ENCODE measurements around the gene GJD4.

Gene GJD4

DNA sequence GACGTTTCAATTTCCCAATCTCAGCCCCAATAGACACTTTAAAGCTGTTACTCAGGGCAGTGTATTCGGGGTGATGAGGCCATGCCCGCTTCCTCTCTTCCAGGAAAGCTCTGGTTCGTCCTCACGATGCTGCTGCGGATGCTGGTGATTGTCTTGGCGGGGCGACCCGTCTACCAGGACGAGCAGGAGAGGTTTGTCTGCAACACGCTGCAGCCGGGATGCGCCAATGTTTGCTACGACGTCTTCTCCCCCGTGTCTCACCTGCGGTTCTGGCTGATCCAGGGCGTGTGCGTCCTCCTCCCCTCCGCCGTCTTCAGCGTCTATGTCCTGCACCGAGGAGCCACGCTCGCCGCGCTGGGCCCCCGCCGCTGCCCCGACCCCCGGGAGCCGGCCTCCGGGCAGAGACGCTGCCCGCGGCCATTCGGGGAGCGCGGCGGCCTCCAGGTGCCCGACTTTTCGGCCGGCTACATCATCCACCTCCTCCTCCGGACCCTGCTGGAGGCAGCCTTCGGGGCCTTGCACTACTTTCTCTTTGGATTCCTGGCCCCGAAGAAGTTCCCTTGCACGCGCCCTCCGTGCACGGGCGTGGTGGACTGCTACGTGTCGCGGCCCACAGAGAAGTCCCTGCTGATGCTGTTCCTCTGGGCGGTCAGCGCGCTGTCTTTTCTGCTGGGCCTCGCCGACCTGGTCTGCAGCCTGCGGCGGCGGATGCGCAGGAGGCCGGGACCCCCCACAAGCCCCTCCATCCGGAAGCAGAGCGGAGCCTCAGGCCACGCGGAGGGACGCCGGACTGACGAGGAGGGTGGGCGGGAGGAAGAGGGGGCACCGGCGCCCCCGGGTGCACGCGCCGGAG lies 2.6 kb downstream of the GJD4 start:
- no peaks in the 10 kb centered on the region for H3K9me3 ChIP-seq (ENCODE audit: control insufficient read depth, low read length)
- H3K9ac ChIP-seq (ENCODE audit: low read length), result no peak overlapping the region
- peaks cover 23% of the 10 kb centered on the region for H3K27me3 ChIP-seq (ENCODE audit: control insufficient read depth, insufficient read depth, low read length)
- H3K4me1 ChIP-seq (ENCODE audit: control insufficient read depth, insufficient read depth, low read length), result no peaks in the 10 kb centered on the region
- no peaks in the 10 kb centered on the region for H3K36me3 ChIP-seq (ENCODE audit: control insufficient read depth, insufficient read depth, low read length)
- H3K4me3 ChIP-seq (ENCODE audit: low read length), result no peak overlapping the region

GRCh38 chr10:35608328-35608672 lies 3.2 kb downstream of the GJD4 start:
- Histone ChIP-seq H3K27me3 (ENCODE audit: control insufficient read depth, insufficient read depth, low read length) (peaks cover 23% of the 10 kb centered on the region), H3K9me3 (ENCODE audit: control insufficient read depth, low read length) (no peaks in the 10 kb centered on the region), H3K4me3 (ENCODE audit: low read length) (no peak overlapping the region), H3K4me1 (ENCODE audit: control insufficient read depth, insufficient read depth, low read length) (no peaks in the 10 kb centered on the region), H3K36me3 (ENCODE audit: control insufficient read depth, insufficient read depth, low read length) (no peaks in the 10 kb centered on the region), H3K9ac (ENCODE audit: low read length) (no peak overlapping the region)

GRCh38 chr10:35611750-35612149 lies 6.6 kb downstream of the GJD4 start:
- H3K27me3 ChIP-seq (ENCODE audit: control insufficient read depth, insufficient read depth, low read length), result peaks cover 23% of the 10 kb centered on the region
- no peaks in the 10 kb centered on the region for H3K36me3 ChIP-seq (ENCODE audit: control insufficient read depth, insufficient read depth, low read length)
- H3K4me3 ChIP-seq (ENCODE audit: low read length), result no peak overlapping the region
- H3K4me1 ChIP-seq (ENCODE audit: control insufficient read depth, insufficient read depth, low read length), result no peaks in the 10 kb centered on the region
- no peak overlapping the region for H3K9ac ChIP-seq (ENCODE audit: low read length)
- no peaks in the 10 kb centered on the region for H3K9me3 ChIP-seq (ENCODE audit: control insufficient read depth, low read length)

GRCh38 chr10:35612385-35613106 lies 7.4 kb downstream of the GJD4 start:
- H3K9me3 ChIP-seq (ENCODE audit: control insufficient read depth, low read length), result no peaks in the 10 kb centered on the region
- peaks cover 17% of the 10 kb centered on the region for H3K27me3 ChIP-seq (ENCODE audit: control insufficient read depth, insufficient read depth, low read length)
- no peaks in the 10 kb centered on the region for H3K36me3 ChIP-seq (ENCODE audit: control insufficient read depth, insufficient read depth, low read length)
- no peak overlapping the region for H3K9ac ChIP-seq (ENCODE audit: low read length)
- H3K4me1 ChIP-seq (ENCODE audit: control insufficient read depth, insufficient read depth, low read length), result no peaks in the 10 kb centered on the region
- H3K4me3 ChIP-seq (ENCODE audit: low read length), result no peak overlapping the region

DNA sequence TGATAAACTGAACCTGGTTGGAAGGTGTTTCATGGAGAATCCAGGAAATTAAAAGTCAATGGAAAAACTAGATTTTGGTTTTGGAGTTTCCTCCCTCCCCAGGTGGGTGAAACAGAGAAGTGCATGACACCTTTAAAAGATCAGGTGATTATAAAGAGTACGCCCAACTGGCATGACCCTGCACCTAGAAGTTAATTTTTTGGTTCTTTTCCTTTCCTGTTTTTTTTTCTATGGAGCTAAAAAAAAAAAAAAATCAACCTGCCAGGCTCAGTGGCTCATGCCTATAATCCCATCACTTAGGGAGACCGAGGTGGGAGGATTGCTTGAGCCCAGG lies 7.9 kb downstream of the GJD4 start:
- H3K27me3 ChIP-seq (ENCODE audit: control insufficient read depth, insufficient read depth, low read length), result peaks cover 12% of the 10 kb centered on the region
- H3K4me3 ChIP-seq (ENCODE audit: low read length), result no peak overlapping the region
- no peaks in the 10 kb centered on the region for H3K36me3 ChIP-seq (ENCODE audit: control insufficient read depth, insufficient read depth, low read length)
- H3K4me1 ChIP-seq (ENCODE audit: control insufficient read depth, insufficient read depth, low read length), result no peaks in the 10 kb centered on the region
- no peaks in the 10 kb centered on the region for H3K9me3 ChIP-seq (ENCODE audit: control insufficient read depth, low read length)
- no peak overlapping the region for H3K9ac ChIP-seq (ENCODE audit: low read length)

GRCh38 chr10:35613597-35614226 lies 8.6 kb downstream of the GJD4 start:
- Histone ChIP-seq H3K27me3 (ENCODE audit: control insufficient read depth, insufficient read depth, low read length) (peaks cover 6% of the 10 kb centered on the region), H3K9me3 (ENCODE audit: control insufficient read depth, low read length) (no peaks in the 10 kb centered on the region), H3K9ac (ENCODE audit: low read length) (no peak overlapping the region), H3K36me3 (ENCODE audit: control insufficient read depth, insufficient read depth, low read length) (no peaks in the 10 kb centered on the region), H3K4me3 (ENCODE audit: low read length) (no peak overlapping the region), H3K4me1 (ENCODE audit: control insufficient read depth, insufficient read depth, low read length) (no peaks in the 10 kb centered on the region)

DNA sequence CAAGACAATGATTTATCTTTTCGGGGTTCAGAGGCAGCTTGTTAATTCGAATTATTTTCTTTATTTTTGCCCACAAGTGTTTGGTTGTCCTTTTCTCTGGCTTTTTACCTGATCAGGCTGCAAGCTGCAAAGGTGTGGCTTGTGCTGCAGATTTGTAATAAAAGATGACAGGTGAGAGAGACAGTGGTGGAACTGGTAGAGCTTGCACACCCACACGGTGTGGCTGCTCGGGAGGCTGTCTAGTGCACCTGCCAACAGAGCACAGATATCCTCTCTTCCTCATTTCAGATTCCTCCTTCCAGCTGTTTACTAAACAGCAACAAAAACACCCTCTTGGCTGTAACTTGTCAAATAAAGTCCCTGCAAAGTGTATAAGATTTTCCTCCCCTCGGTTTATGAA lies 9.2 kb downstream of the GJD4 start:
- Histone ChIP-seq H3K4me3 (ENCODE audit: low read length) (no peak overlapping the region), H3K27me3 (ENCODE audit: control insufficient read depth, insufficient read depth, low read length) (peaks cover 3% of the 10 kb centered on the region), H3K9me3 (ENCODE audit: control insufficient read depth, low read length) (no peaks in the 10 kb centered on the region), H3K9ac (ENCODE audit: low read length) (no peak overlapping the region), H3K36me3 (ENCODE audit: control insufficient read depth, insufficient read depth, low read length) (no peaks in the 10 kb centered on the region), H3K4me1 (ENCODE audit: control insufficient read depth, insufficient read depth, low read length) (no peaks in the 10 kb centered on the region)

DNA sequence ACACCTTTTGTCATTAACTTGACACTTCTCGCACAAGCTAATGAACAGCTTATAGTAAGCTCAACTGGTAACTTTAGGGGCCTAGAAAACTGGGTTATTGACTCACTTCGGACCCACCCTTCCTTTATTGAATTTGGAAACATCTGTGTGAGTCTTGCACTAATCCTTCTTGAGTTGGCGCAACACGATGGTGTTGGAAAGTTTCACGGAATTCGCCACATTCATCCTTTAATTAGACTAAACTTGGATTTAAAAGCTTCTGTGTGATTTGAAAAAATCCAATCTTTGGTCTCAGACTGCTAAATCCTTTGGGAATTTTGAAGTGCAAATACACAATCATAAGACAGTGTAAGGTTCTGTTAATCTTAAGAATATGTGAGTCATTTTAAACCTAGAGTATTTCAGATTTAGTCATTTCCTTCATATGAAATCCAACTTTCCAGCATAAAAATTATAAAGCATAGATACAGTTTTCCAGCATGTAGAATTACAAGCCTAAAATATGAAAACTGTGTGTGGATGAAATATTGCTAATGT lies 21.9 kb downstream of the GJD4 start:
- Histone ChIP-seq H3K36me3 (ENCODE audit: control insufficient read depth, insufficient read depth, low read length) (no peaks in the 10 kb centered on the region), H3K4me1 (ENCODE audit: control insufficient read depth, insufficient read depth, low read length) (no peaks in the 10 kb centered on the region), H3K27me3 (ENCODE audit: control insufficient read depth, insufficient read depth, low read length) (no peaks in the 10 kb centered on the region), H3K4me3 (ENCODE audit: low read length) (no peak overlapping the region), H3K9ac (ENCODE audit: low read length) (no peak overlapping the region), H3K9me3 (ENCODE audit: control insufficient read depth, low read length) (no peaks in the 10 kb centered on the region)

DNA sequence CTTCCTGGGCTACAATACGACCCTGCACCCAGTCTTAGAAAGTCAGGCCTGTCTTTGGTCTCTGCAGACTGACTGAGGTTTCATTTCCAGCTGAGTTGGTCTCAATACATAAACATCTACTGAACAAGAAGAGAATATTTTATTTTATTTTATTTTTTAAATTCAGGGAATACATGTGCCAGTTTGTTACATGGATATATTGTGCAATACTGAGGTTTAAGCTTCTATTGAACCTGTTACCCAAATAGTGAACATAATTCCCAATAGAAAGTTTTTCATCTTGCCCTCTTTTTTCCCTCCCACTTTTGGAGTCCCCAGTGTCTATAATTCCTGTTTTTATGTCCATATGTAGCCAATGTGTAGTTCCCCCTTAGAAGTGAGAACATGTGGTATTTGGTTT lies 26.3 kb downstream of the GJD4 start:
- Histone ChIP-seq H3K9ac (ENCODE audit: low read length) (no peak overlapping the region), H3K36me3 (ENCODE audit: control insufficient read depth, insufficient read depth, low read length) (no peaks in the 10 kb centered on the region), H3K4me3 (ENCODE audit: low read length) (no peak overlapping the region)

GRCh38 chr10:35632027-35632426 lies 26.9 kb downstream of the GJD4 start:
- no peaks in the 10 kb centered on the region for H3K27me3 ChIP-seq (ENCODE audit: control insufficient read depth, insufficient read depth, low read length)
- no peaks in the 10 kb centered on the region for H3K9me3 ChIP-seq (ENCODE audit: control insufficient read depth, low read length)
- no peaks in the 10 kb centered on the region for H3K36me3 ChIP-seq (ENCODE audit: control insufficient read depth, insufficient read depth, low read length)
- no peak overlapping the region for H3K9ac ChIP-seq (ENCODE audit: low read length)
- peaks cover 6% of the 10 kb centered on the region for H3K4me1 ChIP-seq (ENCODE audit: control insufficient read depth, insufficient read depth, low read length)
- no peak overlapping the region for H3K4me3 ChIP-seq (ENCODE audit: low read length)

More for the DNA sequence above, 26.3 kb downstream of the GJD4 start:
- Histone ChIP-seq H3K27me3 (ENCODE audit: control insufficient read depth, insufficient read depth, low read length) (no peaks in the 10 kb centered on the region), H3K4me1 (ENCODE audit: control insufficient read depth, insufficient read depth, low read length) (no peaks in the 10 kb centered on the region), H3K9me3 (ENCODE audit: control insufficient read depth, low read length) (no peaks in the 10 kb centered on the region)

- Histone ChIP-seq H3K36me3 (ENCODE audit: control insufficient read depth, insufficient read depth, low read length) (no peaks in the 10 kb centered on the region), H3K9me3 (ENCODE audit: control insufficient read depth, low read length) (no peaks in the 10 kb centered on the region), H3K9ac (ENCODE audit: low read length) (no peak overlapping the region), H3K27me3 (ENCODE audit: control insufficient read depth, insufficient read depth, low read length) (no peaks in the 10 kb centered on the region), H3K4me3 (ENCODE audit: low read length) (no peak overlapping the region), H3K4me1 (ENCODE audit: control insufficient read depth, insufficient read depth, low read length) (peaks cover 18% of the 10 kb centered on the region)
Measured at GRCh38 chr10:35633006-35633980, 28.2 kb downstream of the GJD4 start.
